Ecto neural progenitor cell (in vitro differentiated cells): ENCODE data around the gene CENPU.
A peak's percentile ranks its signal among the peaks of the same experiment; 100 is the strongest.
"Not testable (repeated sequence)": the region's sequence is repeated elsewhere in the genome, so short reads cannot be mapped to it uniquely, and the experiment has no call there.

Experiments
- DNase-seq: peaks from one replicate; pipeline ENCODE4 v3.0.0-alpha.2; 2018; ENCODE audit warnings: low spot score

CENPU gene

GRCh38 chr4:184752496-184753275 lies 18.8 kb upstream of the CENPU start:
- no peak for DNase-seq

GRCh38 chr4:184751585-184751956 lies 17.7 kb upstream of the CENPU start:
- no peak for DNase-seq

DNA sequence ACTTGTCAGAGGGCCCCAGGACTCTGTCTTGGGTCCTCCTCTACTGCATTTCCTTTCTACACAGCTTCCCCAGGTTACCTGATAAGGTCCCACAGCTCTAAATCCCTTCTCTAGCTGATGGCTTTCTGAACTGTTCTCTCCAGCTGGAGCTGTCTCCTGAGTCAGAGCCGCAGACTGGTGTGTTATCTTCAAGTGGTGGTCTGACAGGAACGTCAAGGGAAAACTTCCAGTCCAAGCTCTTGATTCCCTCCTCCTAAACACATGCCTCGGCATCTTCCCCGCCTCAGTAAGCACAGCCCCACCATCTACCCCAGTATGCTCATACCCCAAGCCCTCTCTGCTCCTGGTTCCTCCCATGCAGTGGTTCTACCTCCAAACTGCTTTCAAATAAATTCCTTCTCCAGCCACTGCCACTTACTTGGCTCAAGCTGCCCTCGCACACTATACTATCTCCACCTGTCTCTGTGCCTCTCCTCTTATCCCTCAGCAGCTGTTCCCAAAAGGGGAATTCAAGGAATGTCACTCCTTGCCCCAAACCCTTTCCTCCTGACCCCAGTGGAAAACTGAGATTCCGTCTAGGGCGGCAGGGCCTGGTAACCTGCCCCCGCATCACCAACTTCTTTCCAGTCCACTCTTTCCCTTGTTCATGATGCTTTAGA lies 17.2 kb upstream of the CENPU start:
- DNase-seq = no peak

- no peak for DNase-seq
Measured at GRCh38 chr4:184748251-184748652, 14.4 kb upstream of the CENPU start.

GRCh38 chr4:184747034-184747830 lies 13.3 kb upstream of the CENPU start:
- DNase-seq = no peak

DNA sequence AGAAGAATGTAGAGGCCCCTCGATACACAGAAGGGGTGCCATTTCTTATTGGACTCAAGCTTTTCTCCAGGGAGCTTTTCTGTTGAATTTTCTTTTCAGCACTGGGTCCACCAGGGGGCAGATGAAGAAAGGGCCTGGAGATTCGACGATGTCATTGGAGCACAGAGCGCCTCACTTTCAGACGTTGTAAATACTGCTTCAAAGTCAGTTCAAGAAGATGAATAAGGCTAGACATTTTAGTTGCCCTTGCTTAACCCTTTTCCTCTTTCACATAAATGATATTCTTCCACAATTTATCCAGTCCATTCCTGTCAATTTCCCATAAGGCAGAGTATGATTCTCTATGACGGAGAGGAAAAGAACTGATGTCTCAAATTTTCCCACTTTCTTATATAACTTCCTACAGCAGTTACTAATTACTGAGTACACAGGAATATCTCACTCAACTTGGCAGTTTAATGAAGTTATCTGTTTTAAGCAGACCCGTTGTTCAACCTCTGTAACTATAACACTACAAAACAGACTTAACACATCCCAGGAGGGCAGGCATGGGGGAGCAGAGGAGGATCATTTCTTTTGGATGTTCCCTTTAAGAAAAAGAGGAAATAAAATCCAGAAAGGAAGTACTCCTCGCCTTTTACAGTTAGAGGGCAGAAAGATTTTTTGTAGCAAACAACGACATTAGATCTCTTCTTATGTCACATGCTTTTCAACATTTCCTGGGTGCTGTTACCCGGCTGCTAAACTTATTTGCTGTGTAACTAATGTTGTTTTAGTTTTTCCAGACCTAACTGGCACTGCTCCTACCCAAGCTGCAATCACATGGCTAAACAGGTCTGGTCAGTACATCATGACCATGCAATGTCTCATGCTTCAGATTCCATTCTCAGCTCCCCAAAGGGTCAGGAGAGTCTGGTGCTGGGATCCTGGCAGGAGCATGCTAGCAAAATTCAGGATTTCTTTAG lies 12.2 kb upstream of the CENPU start:
- peak; percentile 64 for DNase-seq

GRCh38 chr4:184744236-184744635 lies 10.3 kb upstream of the CENPU start:
- DNase-seq = no peak

DNA sequence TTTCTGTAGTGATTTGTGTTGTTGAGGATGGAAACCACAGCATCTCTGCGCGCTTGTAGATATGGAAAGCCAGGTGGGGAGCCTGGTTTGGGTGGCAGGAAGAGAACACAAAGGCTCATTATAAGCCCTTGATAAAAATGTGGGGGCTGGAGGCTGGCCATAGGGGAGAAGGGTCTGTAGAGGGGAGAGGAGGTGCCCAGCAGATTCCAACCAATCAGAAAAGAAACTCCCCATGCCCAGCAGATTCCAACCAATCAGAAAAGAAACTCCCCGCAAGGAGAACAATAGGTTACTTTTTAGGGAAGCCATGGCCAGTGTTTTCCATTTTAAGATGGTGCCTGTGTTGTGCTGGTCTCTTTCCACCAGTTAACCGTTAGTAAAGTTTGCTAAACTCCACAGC lies 9.8 kb upstream of the CENPU start:
- DNase-seq = no peak

- not testable (repeated sequence) for DNase-seq
Measured at GRCh38 chr4:184741651-184742050, 7.8 kb upstream of the CENPU start.

DNA sequence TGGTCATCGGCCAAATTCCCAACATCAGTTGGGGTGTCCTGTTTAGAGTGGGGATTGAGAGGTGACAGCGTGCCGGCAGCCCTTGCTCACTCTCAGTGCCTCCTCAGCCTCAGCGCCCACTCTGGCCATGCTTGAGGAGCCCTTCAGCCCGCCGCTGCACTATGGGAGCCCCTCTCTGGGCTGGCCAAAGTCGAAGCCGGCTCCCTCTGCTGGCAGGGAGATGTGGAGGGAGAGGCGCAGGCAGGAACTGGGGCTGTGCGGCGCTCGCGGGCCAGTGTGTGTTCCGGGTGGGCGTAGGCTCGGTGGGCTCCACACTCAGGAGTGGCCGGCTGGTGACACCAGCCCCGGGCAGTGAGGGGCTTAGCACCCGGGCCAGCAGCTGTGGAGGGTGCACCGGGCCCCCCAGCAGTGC lies 7.1 kb upstream of the CENPU start:
- no peak for DNase-seq

DNA sequence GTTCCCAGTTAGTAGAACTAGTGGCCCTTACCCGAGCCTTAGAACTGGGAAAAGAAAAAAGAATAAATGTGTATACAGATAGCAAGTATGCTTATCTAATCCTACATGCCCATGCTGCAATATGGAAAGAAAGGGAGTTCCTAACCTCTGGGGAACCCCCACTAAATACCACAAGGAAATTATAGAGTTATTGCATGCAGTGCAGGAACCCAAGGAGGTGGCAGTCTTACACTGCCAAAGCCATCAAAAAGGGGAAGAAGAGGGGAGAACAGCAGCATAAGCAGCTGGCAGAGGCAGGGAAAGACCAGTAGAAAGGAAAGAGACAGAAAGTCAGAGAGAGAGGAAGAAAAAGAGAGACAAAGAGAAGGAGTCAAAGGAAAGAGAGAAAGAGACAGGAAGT lies 5.7 kb upstream of the CENPU start:
- DNase-seq = not testable (repeated sequence)

GRCh38 chr4:184734758-184735157 lies 862 bp upstream of the CENPU start:
- DNase-seq = no peak

DNA sequence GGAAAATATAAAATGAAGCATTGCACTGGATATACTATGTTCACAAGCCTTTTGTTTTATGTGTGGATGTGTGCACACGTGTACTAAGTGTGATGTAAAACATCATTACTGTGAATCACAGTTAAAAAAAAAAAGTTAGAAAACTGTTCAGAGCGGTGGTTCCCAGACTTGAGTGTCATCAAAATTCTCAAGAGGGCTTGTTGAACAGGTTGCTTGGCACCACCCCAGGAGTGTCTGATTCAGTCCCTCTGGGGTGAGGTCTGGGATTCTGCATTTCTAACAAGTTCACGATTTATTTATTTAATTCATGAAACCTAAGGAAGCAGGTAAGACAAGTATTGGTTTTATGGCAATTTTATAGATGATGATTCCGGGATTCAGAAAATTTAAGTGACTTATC lies 1.8 kb downstream of the CENPU start:
- no peak for DNase-seq

GRCh38 chr4:184731056-184731455 lies 2.8 kb downstream of the CENPU start:
- DNase-seq = no peak

DNA sequence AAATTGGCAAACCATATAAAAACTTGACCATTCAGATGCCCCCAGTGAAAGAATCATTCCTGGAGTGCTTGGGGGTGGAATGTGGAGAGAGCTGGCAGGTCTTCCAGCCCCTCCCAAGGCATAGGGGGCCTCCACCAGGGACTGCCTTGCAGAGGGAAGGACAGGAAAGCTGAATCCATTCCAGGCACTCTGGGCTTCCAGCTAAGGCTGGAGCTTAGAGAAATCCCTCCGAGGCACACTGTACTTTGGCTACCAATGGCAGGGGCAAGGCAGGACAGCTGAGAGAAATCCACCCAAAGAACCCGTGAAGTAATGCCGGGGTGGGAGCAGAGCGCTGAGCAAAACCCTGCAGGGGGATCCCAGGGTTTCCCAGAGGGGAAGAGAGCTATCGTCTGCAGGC lies 4.0 kb downstream of the CENPU start:
- DNase-seq = no peak

GRCh38 chr4:184728858-184729257 lies 5.0 kb downstream of the CENPU start:
- no peak for DNase-seq

DNA sequence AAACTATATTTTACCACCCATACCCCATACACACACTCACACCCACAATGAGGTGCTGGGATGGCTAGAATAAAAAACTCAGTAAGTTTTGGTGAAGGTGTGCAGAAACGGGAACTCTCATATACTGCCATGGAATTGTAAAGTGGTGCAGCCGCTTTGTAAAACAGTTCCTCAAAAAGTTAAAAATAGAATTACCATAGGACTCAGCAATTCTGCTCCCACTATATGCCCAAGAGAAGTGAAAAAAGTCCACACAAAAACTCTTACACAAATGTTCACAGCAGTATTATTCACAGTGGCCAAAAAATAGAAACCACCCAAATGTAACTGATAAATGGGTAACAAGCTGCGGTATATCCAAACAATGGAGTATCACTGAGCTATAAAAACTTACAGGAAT lies 6.5 kb downstream of the CENPU start:
- no peak for DNase-seq

- DNase-seq = no peak
Measured at GRCh38 chr4:184722798-184723197, 11.1 kb downstream of the CENPU start.

DNA sequence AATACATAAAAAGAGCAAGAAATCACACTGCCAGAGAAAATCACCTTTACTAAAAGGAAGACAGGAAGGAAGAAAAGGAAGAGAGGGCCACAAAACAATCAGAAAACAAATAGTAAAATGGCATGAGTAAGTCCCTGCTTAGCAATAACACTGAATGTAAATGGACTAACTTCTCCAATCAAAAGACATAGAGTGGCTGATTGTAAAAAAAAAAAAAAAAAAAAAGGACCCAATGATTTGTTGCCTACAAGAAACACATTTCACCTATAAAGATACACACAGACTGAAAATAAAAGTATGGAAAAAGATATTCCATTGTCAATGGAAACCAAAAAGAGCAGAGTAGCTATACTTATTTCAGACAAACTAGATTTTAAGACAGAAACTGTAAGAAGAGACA lies 12.6 kb downstream of the CENPU start:
- no peak for DNase-seq

GRCh38 chr4:184719407-184719806 lies 14.5 kb downstream of the CENPU start:
- DNase-seq = no peak

DNA sequence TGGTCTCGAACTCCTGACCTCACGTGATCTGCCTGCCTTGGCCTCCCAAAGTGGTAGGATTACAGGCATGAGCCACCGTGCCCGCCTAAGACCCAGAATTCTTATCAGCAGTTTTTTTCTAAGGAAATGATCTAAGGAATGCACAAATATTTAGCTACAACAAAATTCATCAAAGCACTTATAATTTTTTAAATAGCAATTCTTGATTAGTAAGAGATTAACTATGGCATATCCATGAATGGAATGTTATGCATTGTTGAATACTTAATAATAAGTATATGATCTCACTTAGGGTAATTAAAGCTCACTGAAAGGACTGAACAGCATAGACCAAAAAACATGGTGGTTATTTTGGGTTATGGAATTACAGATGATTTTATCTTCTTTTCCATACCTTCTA lies 18.4 kb downstream of the CENPU start:
- no peak for DNase-seq

DNA sequence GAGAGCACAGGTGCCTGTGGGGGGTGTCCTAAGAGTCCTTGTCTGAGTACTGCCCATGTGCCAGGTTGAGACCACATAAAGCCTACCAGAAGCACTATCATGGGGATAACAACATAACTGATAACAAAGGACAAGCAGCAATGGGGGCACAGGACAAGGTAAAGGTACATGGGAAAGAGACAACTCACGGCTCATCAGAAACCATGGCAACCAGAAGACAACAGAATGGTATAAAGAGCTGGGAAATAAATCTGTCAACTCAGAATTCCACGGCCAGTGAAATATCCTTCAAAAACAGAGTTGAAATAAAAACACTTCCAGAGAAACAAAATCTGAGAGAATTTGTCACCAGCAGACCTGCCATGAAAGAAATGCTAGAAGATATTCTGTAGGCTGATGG lies 20.0 kb downstream of the CENPU start:
- no peak for DNase-seq
